HCT116 (cell line): ENCODE measurements around the gene DUSP16. TPM values are rescaled to one million over a fixed set of nuclear protein-coding genes. Genes with fewer than 3 reads are reported as not detected.

Experiments
- ATAC-seq: fragments of 200-7000 bp; cut with Tn5 transposase; 2 replicates; pipeline ENCODE4 v1.9.1; 2020; ENCODE audit warnings: mild to moderate bottlenecking, moderate library complexity
- BruUV-seq: library from RNA; stranded (reverse); fragments of 400-500 nt; replicated peaks from 2 replicates; lab custom pipeline; 2021; lab: Mats Ljungman, UMichigan
- CTCF ChIA-PET: fragments of 300-600 bp; sonication (Branson Sonifier 250); formaldehyde crosslinking; loops from one replicate; lab custom pipeline; 2021; ENCODE audit warnings: antibody characterized with exemption; lab: Charles Lee
- POLR2A ChIA-PET: fragments of 300-600, 350-600 bp; sonication (Branson Sonifier 250); formaldehyde crosslinking; loops from one replicate; lab custom pipeline; 2021; ENCODE audit warnings: antibody characterized with exemption; lab: Charles Lee
- RAD21 ChIA-PET, 2 experiments: fragments of 300-600 bp; sonication (Branson Sonifier 250); formaldehyde crosslinking; loops; one replicate each; lab custom pipeline; 2023; ENCODE audit warnings: low total read pairs in 2 of 2; ENCODE audit not compliant: uncharacterized antibody in 2 of 2, unreplicated experiment in 2 of 2, low non-redundant PET in 1 of 2; lab: Charles Lee
- DNase-seq: peaks from one replicate; pipeline ENCODE4 v3.0.0-alpha.2; 2010; ENCODE audit warnings: low read depth, low spot score
- H2AFZ ChIP-seq: fragments of 200-600 bp; shearing (Covaris generic), sonication (generic); 2 replicates; pipeline ENCODE4 v1.6.1; 2017; ENCODE audit warnings: low read depth, mixed run types, mixed read lengths, antibody characterized with exemption, low read length; ENCODE audit not compliant: poor library complexity, severe bottlenecking
- H3K27ac ChIP-seq: 2 replicates; pipeline ENCODE4 v1.5.1; 2012; ENCODE audit warnings: low read depth, low read length
- H3K27me3 ChIP-seq: fragments of 200-600 bp; sonication (generic); 2 replicates; pipeline ENCODE4 v1.6.1; 2016; ENCODE audit warnings: mixed run types, low read length, mixed read lengths; ENCODE audit not compliant: insufficient read depth
- H3K36me3 ChIP-seq, 2 experiments: fragments of 200-500 bp in 1 of 2; fragments of 200-600 bp in 1 of 2; sonication (Bioruptor generic) in 1 of 2; sonication (generic) in 1 of 2; 2 replicates each; pipeline versions ENCODE4 v1.5.1 to v1.6.1; 2014 to 2016; ENCODE audit warnings: low read length in 2 of 2, inconsistent platforms in 1 of 2, mixed read lengths in 1 of 2, mixed run types in 1 of 2; ENCODE audit not compliant: insufficient read depth in 2 of 2, control insufficient read depth in 1 of 2
- H3K4me1 ChIP-seq, 2 experiments: fragments of 200-600 bp in 1 of 2; sonication (generic) in 1 of 2; 2 replicates each; pipeline versions ENCODE4 v1.5.1 to v1.6.1; 2012 to 2017; ENCODE audit warnings: low read length in 2 of 2, inconsistent platforms in 1 of 2, mild to moderate bottlenecking in 1 of 2, mixed read lengths in 1 of 2, mixed run types in 1 of 2, moderate library complexity in 1 of 2; ENCODE audit not compliant: insufficient read depth in 2 of 2, control insufficient read depth in 1 of 2
- H3K4me2 ChIP-seq: fragments of 200-600 bp; sonication (generic); 2 replicates; pipeline ENCODE4 v1.6.1; 2017; ENCODE audit warnings: mixed run types, low read length, mixed read lengths
- H3K4me3 ChIP-seq, 2 experiments: fragments of 200-600 bp in 1 of 2; sonication (generic) in 1 of 2; replicated peaks in 1 of 2; 2 replicates each; pipeline ENCODE4 v1.5.1; 2011 to 2016; ENCODE audit warnings: low read length in 2 of 2, control low read depth in 1 of 2, low read depth in 1 of 2, mild to moderate bottlenecking in 1 of 2, mixed read lengths in 1 of 2, mixed run types in 1 of 2
- H3K79me2 ChIP-seq: fragments of 200-600 bp; sonication (generic); 2 replicates; pipeline ENCODE4 v1.6.1; 2017; ENCODE audit warnings: mild to moderate bottlenecking, mixed run types, low read length, moderate library complexity, mixed read lengths; ENCODE audit not compliant: insufficient read depth
- H3K9ac ChIP-seq: fragments of 200-600 bp; sonication (generic); 2 replicates; pipeline ENCODE4 v1.6.1; 2016; ENCODE audit warnings: low read length, mixed read lengths
- H3K9me2 ChIP-seq: fragments of 200-600 bp; sonication (generic), shearing (Covaris generic); 2 replicates; pipeline ENCODE4 v1.6.1; 2017; ENCODE audit warnings: mixed run types, mild to moderate bottlenecking, moderate library complexity; ENCODE audit not compliant: insufficient read depth
- H3K9me3 ChIP-seq, 2 experiments: fragments of 200-500 bp in 1 of 2; fragments of 200-600 bp in 1 of 2; sonication (Bioruptor generic) in 1 of 2; sonication (generic) in 1 of 2; 2 replicates each; pipeline ENCODE4 v1.6.1; 2014 to 2017; ENCODE audit warnings: low read length in 2 of 2, mixed read lengths in 2 of 2, inconsistent platforms in 1 of 2, low read depth in 1 of 2, mild to moderate bottlenecking in 1 of 2, mixed run types in 1 of 2, moderate library complexity in 1 of 2; ENCODE audit not compliant: control insufficient read depth in 1 of 2, insufficient read depth in 1 of 2
- H4K20me1 ChIP-seq: fragments of 200-600 bp; sonication (generic), shearing (Covaris generic); 2 replicates; pipeline ENCODE4 v1.6.1; 2017; ENCODE audit warnings: mixed run types, mild to moderate bottlenecking, moderate library complexity; ENCODE audit not compliant: insufficient read depth
- CBX3 ChIP-seq: IDR thresholded peaks from 2 replicates; pipeline ENCODE4 v1.6.1; 2012; ENCODE audit warnings: low read depth
- CEBPB ChIP-seq: IDR thresholded peaks from 2 replicates; pipeline ENCODE4 v1.6.1; 2012; ENCODE audit warnings: low read depth
- EGR1 ChIP-seq: IDR thresholded peaks from 2 replicates; pipeline ENCODE4 v1.6.1; 2012; ENCODE audit warnings: low read depth
- ELF1 ChIP-seq: IDR thresholded peaks from 2 replicates; pipeline ENCODE4 v1.6.1; 2012; ENCODE audit warnings: low read depth, borderline replicate concordance
- POLR2A ChIP-seq: IDR thresholded peaks from 2 replicates; pipeline ENCODE4 v1.7.0; 2011; ENCODE audit warnings: borderline replicate concordance; ENCODE audit not compliant: insufficient read depth, insufficient read length; ENCODE audit errors: extremely low read depth
- RAD21 ChIP-seq: IDR thresholded peaks from 2 replicates; pipeline ENCODE4 v1.6.1; 2012; ENCODE audit warnings: low read depth, mild to moderate bottlenecking
- SIN3A ChIP-seq: IDR thresholded peaks from 2 replicates; pipeline ENCODE4 v1.6.1; 2012; ENCODE audit warnings: low read depth
- TCF7L2 ChIP-seq: IDR thresholded peaks from 2 replicates; pipeline ENCODE4 v1.7.0; 2011; ENCODE audit warnings: borderline replicate concordance, inconsistent platforms; ENCODE audit not compliant: insufficient read depth, insufficient read length; ENCODE audit errors: extremely low read depth
- YY1 ChIP-seq: IDR thresholded peaks from 2 replicates; pipeline ENCODE4 v1.6.1; 2011; ENCODE audit warnings: low read length, low read depth, moderate library complexity, mild to moderate bottlenecking; ENCODE audit not compliant: insufficient replicate concordance; ENCODE audit errors: extremely low read depth
- intact Hi-C: fragments of 100-400 bp; cut with micrococcal nuclease; formaldehyde crosslinking; loops from 2 replicates; pipeline ENCODE4 v1.10.0; 2022
- total RNA-seq: library from RNA; stranded (reverse); gene quantifications from one replicate; pipeline ENCODE4 v1.2.1, GENCODE V29; 2021; ENCODE audit not compliant: unreplicated experiment
- TF ChIP-seq, protein P1 (sequence below): IDR thresholded peaks from 2 replicates; pipeline ENCODE4 v1.6.1; 2012; ENCODE audit warnings: low read depth
- TF ChIP-seq, protein P2 (sequence below): IDR thresholded peaks from 2 replicates; pipeline ENCODE4 v1.6.1; 2011; ENCODE audit warnings: mild to moderate bottlenecking, low read length, moderate library complexity; ENCODE audit not compliant: insufficient replicate concordance; ENCODE audit errors: extremely low read depth

DUSP16 gene
- total RNA-seq, 1 experiment from 2014 or later = 13.4 TPM

DNA sequence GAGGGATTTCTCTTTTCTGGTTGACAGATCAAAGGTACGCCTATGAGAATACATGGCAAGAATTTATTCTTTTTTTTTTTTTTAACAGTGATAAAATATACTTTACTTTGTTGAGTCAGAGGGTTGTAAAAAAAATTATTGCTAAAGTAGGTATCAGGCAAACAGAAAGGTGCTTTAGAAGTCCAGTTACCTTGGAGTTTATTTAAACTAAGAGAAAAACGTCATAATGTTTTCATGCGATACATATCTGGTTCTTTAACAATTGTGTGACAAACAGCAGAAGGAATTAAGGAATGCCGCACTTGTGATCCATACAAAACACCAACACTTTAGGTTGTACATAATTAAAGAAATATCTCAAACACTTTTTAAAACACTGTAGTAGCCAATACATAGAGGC is 111.6 kb downstream of the DUSP16 start:
- CTCF ChIA-PET = no interaction called here
- Histone ChIP-seq H3K4me3 (no peak overlapping the region), H3K27ac (no peak overlapping the region), H2AFZ (no peak overlapping the region), H3K9ac (no peak overlapping the region), H3K9me3 (no peaks in the 10 kb centered on the region), H3K9me2 (no peaks in the 10 kb centered on the region; the same call in 1 of the 2 replicates), H3K36me3 (no peaks in the 10 kb centered on the region), H3K27me3 (no peaks in the 10 kb centered on the region), H3K4me2 (no peak overlapping the region), H4K20me1 (no peaks in the 10 kb centered on the region), H3K4me1 (no peaks in the 10 kb centered on the region), H3K79me2 (no peaks in the 10 kb centered on the region)
- TF ChIP-seq, protein P1, sequence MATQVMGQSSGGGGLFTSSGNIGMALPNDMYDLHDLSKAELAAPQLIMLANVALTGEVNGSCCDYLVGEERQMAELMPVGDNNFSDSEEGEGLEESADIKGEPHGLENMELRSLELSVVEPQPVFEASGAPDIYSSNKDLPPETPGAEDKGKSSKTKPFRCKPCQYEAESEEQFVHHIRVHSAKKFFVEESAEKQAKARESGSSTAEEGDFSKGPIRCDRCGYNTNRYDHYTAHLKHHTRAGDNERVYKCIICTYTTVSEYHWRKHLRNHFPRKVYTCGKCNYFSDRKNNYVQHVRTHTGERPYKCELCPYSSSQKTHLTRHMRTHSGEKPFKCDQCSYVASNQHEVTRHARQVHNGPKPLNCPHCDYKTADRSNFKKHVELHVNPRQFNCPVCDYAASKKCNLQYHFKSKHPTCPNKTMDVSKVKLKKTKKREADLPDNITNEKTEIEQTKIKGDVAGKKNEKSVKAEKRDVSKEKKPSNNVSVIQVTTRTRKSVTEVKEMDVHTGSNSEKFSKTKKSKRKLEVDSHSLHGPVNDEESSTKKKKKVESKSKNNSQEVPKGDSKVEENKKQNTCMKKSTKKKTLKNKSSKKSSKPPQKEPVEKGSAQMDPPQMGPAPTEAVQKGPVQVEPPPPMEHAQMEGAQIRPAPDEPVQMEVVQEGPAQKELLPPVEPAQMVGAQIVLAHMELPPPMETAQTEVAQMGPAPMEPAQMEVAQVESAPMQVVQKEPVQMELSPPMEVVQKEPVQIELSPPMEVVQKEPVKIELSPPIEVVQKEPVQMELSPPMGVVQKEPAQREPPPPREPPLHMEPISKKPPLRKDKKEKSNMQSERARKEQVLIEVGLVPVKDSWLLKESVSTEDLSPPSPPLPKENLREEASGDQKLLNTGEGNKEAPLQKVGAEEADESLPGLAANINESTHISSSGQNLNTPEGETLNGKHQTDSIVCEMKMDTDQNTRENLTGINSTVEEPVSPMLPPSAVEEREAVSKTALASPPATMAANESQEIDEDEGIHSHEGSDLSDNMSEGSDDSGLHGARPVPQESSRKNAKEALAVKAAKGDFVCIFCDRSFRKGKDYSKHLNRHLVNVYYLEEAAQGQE = no peak
- TF ChIP-seq, protein P2, sequence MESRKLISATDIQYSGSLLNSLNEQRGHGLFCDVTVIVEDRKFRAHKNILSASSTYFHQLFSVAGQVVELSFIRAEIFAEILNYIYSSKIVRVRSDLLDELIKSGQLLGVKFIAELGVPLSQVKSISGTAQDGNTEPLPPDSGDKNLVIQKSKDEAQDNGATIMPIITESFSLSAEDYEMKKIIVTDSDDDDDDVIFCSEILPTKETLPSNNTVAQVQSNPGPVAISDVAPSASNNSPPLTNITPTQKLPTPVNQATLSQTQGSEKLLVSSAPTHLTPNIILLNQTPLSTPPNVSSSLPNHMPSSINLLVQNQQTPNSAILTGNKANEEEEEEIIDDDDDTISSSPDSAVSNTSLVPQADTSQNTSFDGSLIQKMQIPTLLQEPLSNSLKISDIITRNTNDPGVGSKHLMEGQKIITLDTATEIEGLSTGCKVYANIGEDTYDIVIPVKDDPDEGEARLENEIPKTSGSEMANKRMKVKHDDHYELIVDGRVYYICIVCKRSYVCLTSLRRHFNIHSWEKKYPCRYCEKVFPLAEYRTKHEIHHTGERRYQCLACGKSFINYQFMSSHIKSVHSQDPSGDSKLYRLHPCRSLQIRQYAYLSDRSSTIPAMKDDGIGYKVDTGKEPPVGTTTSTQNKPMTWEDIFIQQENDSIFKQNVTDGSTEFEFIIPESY = no peak
- no peak for TF ChIP-seq SIN3A
- no peak for TF ChIP-seq ELF1
- no peak for TF ChIP-seq POLR2A
- TF ChIP-seq CEBPB = no peak
- no peak for TF ChIP-seq TCF7L2
- no peak for TF ChIP-seq RAD21
- no peak for TF ChIP-seq EGR1
- TF ChIP-seq CBX3 = no peak
- no peak for TF ChIP-seq YY1
- POLR2A ChIA-PET = no interaction called here
- RAD21 ChIA-PET = no interaction called here
- BruUV-seq = no TSS peak
- ATAC-seq (no peak), DNase-seq (no peak)
- intact Hi-C loops = no loop called here
